Ramos (cell line): ENCODE data around the gene SELENOI.
"Not testable (repeated sequence)": the region's sequence is repeated elsewhere in the genome, so short reads cannot be mapped to it uniquely, and the experiment has no call there.

Experiments used
- in situ Hi-C: fragments of 300-500 bp; cut with MboI; formaldehyde crosslinking; loops from one replicate; pipeline ENCODE4 v1.14.3; 2022; ENCODE audit warnings: low sequenced_read_pairs; ENCODE audit not compliant: unreplicated experiment

Gene SELENOI, protein sequence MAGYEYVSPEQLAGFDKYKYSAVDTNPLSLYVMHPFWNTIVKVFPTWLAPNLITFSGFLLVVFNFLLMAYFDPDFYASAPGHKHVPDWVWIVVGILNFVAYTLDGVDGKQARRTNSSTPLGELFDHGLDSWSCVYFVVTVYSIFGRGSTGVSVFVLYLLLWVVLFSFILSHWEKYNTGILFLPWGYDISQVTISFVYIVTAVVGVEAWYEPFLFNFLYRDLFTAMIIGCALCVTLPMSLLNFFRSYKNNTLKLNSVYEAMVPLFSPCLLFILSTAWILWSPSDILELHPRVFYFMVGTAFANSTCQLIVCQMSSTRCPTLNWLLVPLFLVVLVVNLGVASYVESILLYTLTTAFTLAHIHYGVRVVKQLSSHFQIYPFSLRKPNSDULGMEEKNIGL

DNA sequence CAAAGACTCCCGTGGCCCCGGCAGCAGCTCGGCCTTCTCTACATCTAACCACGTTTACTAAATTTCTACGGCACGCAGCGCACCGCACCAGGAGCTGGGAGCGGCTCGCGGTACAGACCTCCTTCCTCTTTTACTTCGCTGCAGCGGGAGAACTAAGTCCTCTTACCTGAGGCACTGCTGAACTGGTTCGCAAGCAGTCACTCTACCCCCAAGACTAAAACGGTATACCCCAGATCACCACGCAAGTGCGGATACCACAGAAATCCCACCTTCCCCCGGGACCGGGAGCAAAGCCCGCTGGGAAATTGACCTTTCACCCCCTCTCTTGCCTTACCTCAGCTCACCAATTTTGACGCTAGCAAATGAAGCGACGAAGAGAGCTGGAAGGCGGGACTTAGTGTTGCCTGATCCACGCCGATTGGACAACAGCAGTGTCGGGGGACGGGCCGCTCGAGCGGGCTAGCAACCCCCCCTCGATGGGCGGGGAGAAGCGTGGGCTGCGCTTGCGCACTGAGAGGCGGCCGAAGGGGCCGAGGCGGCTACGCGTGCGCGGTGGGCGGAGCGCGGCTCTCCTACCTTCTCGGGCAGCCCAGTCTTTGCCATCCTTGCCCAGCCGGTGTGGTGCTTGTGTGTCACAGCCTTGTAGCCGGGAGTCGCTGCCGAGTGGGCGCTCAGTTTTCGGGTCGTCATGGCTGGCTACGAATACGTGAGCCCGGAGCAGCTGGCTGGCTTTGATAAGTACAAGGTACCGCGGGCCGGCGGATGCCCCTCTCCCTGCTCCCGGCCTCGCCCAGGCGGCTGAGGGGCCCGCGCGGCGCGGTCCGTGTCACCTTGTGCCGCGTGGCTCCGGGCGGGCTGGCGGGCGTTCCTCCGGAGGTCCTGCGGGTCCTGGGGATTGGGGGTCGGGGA lies at the start of gene SELENOI:
Gene SELENOI, plus strand, starts transcription at position 599 of the 909 bp plus-strand sequence. Its CDS starts 90 bp downstream, at position 689.
- in situ Hi-C loops = no loop called here

DNA sequence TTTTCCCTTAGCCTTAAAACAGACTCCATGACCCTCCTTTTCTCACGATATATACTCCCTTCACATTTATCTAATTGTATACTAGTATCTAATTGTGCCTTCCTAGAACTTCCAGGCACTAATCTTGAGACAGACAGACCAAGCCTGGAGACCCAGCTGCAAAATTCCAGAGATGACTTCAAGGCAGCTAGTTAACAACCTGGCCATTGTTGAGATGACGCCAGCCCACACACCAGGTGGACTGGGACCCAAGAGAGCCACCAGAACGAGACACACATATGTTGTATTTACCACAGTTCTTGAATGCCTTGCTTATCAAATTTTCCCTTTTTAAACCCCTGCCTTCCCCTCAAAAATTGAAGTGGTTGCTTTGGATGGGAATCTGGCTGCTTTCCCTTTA lies 48.9 kb upstream of the SELENOI start:
- in situ Hi-C loops = no loop called here

DNA sequence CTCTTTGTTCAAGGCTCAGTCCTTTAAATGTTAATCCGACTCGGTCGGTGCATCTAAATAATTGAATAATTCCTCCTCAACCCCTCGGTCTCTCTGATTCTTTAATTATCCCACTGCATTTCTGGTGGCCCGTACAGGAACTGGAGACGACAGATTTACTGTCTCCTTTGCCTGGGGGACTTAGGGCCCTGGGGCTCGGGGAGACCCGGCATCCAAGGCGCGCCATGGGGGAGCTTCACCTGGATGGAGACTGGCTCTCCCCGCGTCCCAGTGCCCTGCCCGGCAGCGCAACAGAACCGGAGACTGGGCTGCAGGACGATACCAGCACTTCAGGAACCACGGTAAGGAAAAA lies 47.7 kb upstream of the SELENOI start:
- in situ Hi-C loops = no loop called here

DNA sequence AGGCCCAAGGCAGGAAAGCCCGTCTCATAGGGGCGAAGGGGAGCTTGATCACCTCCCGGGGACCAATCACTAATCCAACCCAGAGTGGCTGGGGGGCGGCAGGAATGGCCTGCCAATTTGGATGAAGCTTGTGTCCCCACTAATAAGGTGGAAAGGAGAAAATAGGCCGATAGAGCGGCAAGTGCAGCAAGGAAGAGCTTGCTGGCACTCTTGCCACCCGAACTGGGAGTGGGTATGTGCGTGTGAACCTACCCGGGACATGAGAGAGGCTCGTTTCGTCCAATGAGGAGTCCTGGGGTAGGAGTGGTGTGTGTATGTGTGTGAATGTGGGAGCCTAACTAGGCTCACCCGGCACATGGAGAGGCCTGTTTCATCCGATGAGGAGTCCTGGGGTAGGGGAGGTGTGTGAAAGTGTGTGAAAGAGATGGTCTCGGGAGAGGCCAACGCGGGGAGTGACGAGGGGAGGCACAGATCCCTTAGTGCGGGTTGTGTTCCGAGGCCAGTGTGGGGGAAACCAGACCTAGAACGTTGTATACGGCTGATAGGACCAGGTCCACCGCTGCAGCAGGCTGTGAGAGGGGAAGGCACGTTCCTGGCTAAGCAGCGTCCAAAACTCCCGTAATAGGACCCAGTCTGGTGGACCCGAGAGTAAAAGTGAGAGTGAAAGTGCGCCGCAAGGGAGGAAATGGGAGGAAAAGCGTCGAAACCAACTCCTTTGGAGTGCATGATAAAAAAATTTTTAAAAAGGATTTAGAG lies 47.1 kb upstream of the SELENOI start:
- in situ Hi-C loops = no loop called here

DNA sequence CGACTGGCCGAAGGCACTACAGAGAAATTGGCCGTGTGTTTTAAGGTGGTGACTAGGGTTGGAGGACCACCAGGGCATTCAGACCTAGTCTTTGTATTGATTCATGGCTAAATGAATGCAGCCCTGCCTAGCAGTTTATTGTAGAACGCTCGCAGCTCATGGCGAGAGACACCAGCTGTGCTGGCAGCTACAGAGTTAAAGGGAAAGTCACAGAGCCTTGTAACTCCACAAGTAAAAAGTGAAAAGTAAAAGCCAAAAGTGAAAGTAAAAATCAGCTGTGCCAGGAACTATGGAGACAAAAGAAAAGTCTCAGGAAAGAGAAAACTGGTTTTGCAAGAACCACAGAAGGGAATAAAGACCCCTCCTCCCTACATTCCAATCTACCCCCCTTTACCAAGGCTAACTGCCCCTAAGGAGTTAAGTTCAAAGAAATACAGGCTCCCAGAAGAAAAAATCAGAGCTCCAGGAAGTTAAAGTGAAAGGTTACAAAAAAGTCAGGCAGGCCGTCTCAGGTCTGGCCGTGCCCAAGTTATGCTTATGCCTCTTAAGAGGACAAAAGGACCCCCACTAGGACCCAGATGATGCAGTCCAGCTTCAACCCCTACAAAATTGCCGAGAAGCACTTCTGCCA lies 46.4 kb upstream of the SELENOI start:
- in situ Hi-C loops = no loop called here

DNA sequence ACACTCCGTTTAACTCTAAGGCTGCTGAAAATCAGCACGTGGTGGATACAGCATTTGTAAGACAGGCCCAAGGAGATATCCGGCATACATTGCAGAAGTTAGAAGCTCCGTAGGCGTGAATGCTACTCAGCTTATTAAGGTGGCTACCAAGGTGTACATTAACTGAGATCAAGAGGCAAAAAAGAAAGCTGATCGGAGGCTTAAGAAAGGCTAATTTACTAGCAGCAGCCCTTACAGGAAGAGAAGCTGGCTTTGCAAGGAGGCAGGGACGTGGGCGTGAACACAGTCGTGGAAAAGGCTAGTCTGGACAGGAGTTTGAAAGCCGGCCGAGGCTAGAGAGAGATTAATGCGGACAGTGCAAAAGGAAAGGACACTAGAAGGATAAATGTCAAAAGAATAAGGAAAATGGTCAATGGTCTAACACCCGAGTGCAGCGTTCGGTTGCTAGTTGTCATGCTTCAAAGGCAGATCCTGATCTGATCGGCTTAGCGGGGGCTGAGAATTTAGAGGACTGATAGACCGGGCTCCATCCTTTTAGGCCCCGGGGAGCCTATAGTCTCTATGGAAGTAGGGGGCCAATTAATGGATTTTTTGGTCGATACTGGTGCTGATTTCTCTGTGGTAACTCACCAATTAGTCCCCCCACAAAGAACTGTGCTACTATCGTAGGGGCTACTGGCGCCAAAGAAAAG lies 45.6 kb upstream of the SELENOI start:
- in situ Hi-C loops = no loop called here

DNA sequence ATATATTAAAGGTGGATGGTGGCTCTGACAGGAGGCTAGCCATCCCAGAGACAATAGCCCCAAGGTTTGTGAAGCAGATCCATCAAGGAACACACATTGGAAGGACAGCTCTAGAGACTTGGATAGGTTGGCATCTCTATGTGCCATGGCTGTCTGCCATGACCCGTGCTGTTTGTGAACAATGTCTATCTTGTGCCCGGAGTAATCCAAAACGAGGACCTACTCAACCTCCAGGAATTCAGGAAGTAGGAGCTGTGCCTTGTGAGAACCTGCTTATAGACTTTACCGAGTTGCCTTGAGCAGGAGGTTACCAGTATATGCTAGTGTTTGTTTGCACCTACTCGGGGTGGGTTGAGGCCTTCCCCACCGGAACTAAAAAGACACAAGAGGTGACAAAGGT lies 43.1 kb upstream of the SELENOI start:
- in situ Hi-C loops = no loop called here

DNA sequence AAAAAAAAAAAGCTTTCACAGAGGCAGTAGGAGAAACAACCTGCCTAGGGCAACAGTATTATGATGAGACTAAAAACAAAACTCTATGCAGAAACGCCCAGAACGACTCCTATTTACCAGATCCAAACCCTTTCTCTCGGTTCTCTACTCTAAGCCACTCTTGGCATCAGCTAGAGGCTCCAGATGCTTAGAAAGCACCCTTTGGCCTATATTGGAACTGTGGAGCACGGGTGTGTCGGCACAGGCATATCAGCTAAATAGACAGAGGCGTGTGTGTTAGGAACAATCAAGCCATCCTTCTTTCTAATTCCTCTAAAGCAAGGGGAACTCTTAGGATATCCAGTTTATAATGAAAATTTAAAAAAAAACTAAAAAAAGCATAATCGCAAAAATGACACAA lies 40.8 kb upstream of the SELENOI start:
- in situ Hi-C loops = not testable (repeated sequence)

DNA sequence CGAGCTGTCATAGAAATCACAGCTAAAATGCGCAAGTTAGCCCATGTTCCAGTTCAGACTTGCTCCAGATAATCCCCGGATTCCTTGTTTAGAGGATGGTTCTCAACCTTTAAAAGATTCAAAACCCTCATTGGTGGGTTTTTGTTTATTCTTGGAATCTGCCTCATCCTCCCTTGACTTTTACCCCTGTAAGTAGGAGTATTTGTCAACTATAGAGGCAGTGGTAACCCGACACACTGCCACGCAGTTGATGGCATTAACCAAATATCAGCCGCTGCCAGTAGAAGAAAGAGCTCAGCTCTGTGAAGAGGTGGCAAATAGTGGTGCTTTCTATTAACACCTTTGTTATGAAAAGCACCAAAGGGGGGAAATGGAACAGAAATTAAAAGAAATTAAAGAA lies 40.4 kb upstream of the SELENOI start:
- in situ Hi-C loops = no loop called here

DNA sequence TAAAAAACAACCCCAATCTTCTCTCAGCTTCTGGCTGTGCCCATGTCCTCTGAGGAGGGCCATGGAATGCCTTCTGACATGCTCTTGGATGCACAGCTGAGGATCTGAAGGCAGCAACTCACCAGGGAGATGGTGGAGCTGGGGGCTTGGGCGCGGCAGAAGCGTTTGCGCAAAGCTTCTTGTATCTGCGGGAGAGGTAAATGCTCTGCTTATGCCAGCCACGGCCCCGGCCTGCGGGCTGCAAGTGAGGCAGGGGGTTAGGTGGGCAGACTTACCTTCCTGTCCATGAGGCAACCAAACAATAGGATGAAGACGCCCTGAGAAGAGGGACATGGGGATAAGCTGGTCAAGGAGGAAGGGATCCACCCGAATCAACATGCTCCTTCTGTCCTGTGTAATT lies 36.0 kb upstream of the SELENOI start:
- in situ Hi-C loops = no loop called here

DNA sequence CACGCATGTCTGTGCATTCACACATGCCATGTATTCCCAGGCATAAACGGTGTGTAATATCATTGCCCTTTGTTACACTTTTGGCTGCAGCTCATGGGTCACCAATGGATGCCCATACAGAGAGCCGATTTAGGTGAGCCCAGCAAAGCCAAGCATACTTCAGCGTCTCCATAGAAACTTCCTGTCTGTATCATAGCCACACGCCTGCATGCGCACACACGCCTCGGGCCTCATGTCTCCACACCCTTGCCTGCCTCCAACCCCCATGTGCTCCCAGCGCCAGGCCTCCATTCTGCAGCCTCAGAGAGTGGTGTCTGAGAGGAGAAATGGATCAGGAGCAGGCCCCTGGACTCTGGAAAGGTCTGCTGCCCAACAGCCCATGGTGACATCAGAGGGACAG lies 33.5 kb upstream of the SELENOI start:
- in situ Hi-C loops = no loop called here

DNA sequence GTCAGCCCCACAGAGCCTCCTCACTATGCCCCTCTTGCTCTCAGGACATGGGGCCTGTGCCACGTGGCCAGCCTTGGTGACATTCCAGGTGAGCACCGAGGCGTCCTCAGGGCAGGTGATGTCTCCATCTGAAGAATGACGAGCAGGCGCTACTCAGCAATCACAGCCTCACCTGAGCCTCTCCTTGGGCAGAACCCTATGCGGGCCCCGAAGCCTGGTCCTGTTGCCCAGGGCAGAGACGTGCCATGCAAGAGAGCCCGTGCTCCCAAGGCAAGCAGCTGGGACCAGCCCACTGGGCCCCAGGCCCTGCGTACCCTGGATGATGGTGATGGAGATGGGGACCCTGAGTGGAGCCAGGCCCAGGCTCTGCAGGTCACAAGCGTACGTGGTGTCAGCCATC lies 32.5 kb upstream of the SELENOI start:
- in situ Hi-C loops = no loop called here

DNA sequence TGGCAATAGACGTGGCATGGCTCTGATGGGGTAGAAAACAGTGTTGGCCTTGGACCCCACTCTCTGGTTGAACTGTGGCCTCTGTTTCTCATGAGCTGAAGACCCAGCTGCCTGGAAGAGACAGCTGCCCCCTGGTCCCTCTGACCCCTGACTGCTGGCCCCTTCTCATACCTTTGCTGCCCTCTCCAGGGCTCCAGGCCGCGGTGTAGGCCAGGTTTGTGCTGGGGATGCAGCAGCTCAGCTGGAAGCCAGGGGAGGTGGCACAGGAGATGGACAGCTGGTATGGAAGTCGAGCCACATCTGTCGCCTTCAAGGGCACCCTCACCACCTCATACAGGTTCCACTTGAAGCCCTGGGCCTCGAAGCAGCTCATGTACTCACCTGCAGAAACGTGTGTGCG lies 31.7 kb upstream of the SELENOI start:
- in situ Hi-C loops = no loop called here

DNA sequence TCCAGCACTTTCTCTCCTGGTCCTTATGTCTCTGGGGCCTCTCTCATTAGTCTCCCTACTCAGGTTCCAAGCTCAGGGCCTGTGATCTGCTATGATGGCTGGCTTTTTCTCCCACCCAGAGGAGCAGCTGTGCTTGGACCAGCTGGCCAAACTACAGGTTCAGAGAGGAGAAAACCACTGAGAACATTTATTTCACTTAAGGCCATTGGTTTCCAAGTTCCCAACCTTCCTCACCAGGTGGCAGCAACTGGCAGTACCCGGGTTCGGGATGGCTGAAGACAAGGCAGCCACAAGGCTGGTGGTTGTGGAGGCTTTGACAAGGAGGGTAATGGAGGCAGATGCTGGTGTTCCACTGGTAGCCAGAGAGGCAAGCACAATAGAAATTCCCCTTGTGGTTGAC lies 29.9 kb upstream of the SELENOI start:
- in situ Hi-C loops = no loop called here

DNA sequence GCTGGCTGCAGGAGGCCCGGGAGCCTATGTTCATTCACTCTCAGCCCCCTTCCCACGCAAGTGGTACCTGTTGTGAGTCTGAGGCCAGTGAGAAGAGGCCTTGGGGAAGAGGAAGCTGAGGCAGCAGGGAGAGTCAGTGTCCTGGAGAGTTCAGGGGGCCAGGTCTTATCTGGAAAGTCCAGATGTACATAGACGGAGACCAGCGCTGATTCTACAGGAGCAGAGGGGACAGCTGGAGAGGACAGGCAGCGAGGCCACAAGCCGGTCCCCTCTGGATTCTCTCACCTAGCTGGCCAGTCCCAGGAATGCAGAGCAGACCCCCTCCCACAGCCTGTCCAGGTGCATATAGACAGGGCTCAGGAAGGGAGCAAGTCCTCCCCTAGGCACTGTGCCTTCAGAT lies 29.1 kb upstream of the SELENOI start:
- in situ Hi-C loops = no loop called here

DNA sequence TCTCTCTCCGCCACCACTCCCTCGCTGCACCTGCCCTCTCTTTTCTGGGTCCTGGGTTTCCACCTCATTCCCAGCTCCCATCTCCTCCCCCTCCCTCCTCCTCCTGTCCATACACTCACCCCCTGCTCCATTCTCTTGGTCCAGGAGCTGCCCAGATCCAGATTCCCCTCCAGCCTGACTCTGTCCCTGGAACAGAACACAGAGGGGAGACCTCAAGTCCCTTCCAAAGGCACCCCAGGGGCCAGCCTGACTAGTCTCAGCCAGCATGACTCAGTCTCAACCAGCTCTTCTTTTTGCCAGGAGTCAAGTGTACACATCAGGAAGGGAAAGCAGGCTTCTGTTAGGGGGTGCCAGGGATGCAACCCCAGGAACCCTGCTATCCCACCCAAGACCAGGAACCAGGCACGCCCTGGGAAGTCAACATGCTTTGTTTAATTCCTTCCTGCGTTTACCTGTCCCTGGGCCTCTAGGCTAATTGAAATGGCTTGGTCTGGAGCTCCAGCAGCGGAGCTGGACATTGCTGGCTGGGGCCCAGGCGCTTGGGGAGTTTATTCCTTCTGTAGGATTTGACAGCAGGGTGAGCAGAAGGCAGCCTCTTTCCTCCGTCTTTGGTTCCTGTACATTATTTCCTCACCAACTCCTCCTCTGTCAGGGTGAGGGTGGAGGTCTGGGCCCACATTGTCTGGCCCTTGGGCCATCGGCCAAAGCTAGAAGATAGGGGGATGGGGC lies 28.4 kb upstream of the SELENOI start:
- in situ Hi-C loops = no loop called here

DNA sequence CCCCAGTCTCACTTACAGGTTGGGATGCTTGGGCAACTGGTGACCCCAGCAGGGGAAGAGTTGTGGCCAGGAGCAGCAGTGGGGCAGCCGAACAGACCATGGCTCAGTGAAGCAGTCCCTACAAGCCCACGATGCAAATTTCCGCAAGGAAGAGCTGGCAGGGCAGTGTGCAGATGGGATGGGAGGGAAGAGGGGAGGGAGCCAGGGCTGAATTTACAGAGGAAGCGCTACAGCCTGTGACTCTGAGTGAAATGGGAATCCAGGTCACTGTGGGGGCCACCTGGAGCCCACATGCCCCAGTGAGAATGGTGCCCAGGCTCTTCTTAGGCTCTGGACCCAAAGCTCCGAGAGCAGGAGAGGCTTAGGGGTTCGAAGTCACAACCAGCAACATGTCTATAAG lies 27.0 kb upstream of the SELENOI start:
- in situ Hi-C loops = no loop called here

DNA sequence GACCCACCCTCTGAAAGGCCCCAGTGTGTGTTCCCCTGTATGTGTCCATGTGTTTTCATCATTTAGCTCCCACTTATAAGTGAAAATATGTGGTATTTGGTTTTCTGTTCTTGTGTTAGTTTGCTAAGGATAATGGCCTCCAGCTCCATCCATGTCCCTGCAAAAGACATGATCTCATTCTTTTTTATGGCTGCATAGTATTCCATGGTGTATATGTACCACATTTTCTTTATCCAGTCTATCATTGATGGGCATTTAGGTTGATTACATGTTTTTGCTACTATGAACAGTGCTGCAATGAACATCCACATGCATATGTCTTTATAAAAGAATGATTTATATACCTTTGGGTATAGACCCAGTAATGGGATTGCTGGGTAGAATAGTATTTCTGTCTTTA lies 21.5 kb upstream of the SELENOI start:
- in situ Hi-C loops = loop anchor here (10.0 kb wide), 1 partner anchor 160 kb away; no protein-coding TSS in a partner anchor

DNA sequence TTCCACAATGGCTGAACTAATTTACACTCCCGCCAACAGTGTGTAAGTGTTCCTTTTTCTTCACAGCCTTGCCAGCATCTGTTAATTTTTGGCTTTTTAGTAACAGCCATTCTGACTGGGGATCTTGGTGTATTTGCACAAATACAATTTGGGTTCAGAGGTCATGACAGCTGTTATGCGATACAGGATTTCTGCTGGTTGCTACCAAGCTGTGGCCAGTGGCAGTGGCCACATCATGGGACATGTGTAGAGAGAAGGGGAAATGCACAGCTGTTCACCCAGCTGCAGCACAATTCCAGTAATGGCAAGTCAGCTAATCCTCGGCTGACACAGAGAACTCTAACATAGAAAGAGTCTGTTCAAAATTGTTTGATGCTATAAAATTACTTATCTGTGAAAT lies 21.0 kb upstream of the SELENOI start:
- in situ Hi-C loops = loop anchor here (10.0 kb wide), 1 partner anchor 160 kb away; no protein-coding TSS in a partner anchor
